Esophagus muscularis mucosa (tissue), 4 donors: ENCODE data around the gene CYSTM1. TPM values are rescaled to one million over a fixed set of nuclear protein-coding genes. Genes with fewer than 3 reads are reported as not detected.
A peak's percentile ranks its signal among the peaks of the same experiment; 100 is the strongest.

Experiments
- DNase-seq: peaks from one replicate; pipeline ENCODE4 v3.0.0-alpha.2; 2017; ENCODE audit errors: extremely low spot score
- H3K27ac ChIP-seq, 4 donors: fragments of 200-600 bp; sonication (generic); replicated peaks in 1 of 4; 1 replicate in 3 of 4; 2 replicates in 1 of 4; pipeline ENCODE4 v1.5.1; 2016 to 2019; ENCODE audit warnings: mild to moderate bottlenecking in 1 of 4
- H3K27me3 ChIP-seq, 4 donors: fragments of 200-600 bp; sonication (generic); one replicate each; pipeline versions ENCODE4 v1.5.1 to v1.6.0; 2016 to 2019
- H3K36me3 ChIP-seq, 4 donors: fragments of 200-600 bp; sonication (generic); one replicate each; pipeline ENCODE4 v1.5.1; 2016 to 2019
- H3K4me1 ChIP-seq, 4 donors: fragments of 200-600 bp; sonication (generic); one replicate each; pipeline ENCODE4 v1.5.1; 2016 to 2019
- H3K4me3 ChIP-seq, 4 donors: fragments of 200-600 bp; sonication (generic); 1 replicate in 2 of 4; 2 replicates in 2 of 4; pipeline ENCODE4 v1.5.1; 2016 to 2019; ENCODE audit warnings: mild to moderate bottlenecking in 4 of 4, moderate library complexity in 1 of 4
- H3K9me3 ChIP-seq, 4 donors: fragments of 200-600 bp; sonication (generic); 1 replicate in 3 of 4; 2 replicates in 1 of 4; pipeline ENCODE4 v1.5.1; 2016 to 2019
- CTCF ChIP-seq, 3 experiments: fragments of 200-600 bp in 2 of 3; fragments of 450-650 bp in 1 of 3; sonication (generic) in 2 of 3; IDR thresholded peaks; one replicate each; pipeline ENCODE4 v1.5.1; 2017 to 2019; ENCODE audit warnings: antibody characterized with exemption in 3 of 3, mild to moderate bottlenecking in 2 of 3, moderate library complexity in 1 of 3
- EP300 ChIP-seq: sonication (generic); formaldehyde crosslinking; IDR thresholded peaks from one replicate; pipeline ENCODE4 v1.6.1; 2017; ENCODE audit warnings: antibody characterized with exemption
- POLR2A ChIP-seq: fragments of 450-650 bp; IDR thresholded peaks from one replicate; pipeline ENCODE4 v1.6.1; 2017; ENCODE audit warnings: antibody characterized with exemption, moderate library complexity, mild to moderate bottlenecking, low read depth
- POLR2AphosphoS5 ChIP-seq, 2 donors: sonication (generic); formaldehyde crosslinking; IDR thresholded peaks; one replicate each; pipeline ENCODE4 v1.6.1; 2017; ENCODE audit warnings: antibody characterized with exemption in 2 of 2
- WGBS: methylation state at CpG from one replicate; pipeline ENCODE4 v1.1.5; 2018; 5-methylcytosine and 5-hydroxymethylcytosine counted together
- intact Hi-C: fragments of 100-400 bp; cut with DNase I; formaldehyde crosslinking; loops from one replicate; pipeline ENCODE4 v1.15.1; 2023
- total RNA-seq, 4 donors: library from RNA; depleted of rRNA; stranded (reverse); fragments of >200 nt; gene quantifications; one replicate each; pipeline versions ENCODE4 v1.1.0 to v1.2.1, GENCODE V29; 2016

The CYSTM1 gene
- total RNA-seq, 4 donors from 2014 or later, result 54.0 to 81.0 (median 67.8) TPM

GRCh38 chr5:140130949-140131733, 43.8 kb upstream of the CYSTM1 start:
- Histone ChIP-seq H3K27me3 (no peaks in the 10 kb centered on the region), H3K27ac (no peak overlapping the region), H3K4me1 (peaks cover 20 to 34% (median 26%) of the 10 kb centered on the region in 4 donors), H3K4me3 (no peak overlapping the region), H3K36me3 (no peaks in the 10 kb centered on the region), H3K9me3 (no peaks in the 10 kb centered on the region)
- intact Hi-C loops, result no loop called here
- no peak for DNase-seq
- no peak for TF ChIP-seq POLR2AphosphoS5 (IDR thresholded peaks at IDR 0.05)
- TF ChIP-seq EP300, result no peak
- TF ChIP-seq POLR2A, result no peak
- TF ChIP-seq CTCF (IDR thresholded peaks at IDR 0.05), result no peak
- WGBS, result 81% methylated on average over 5 of the region's 5 CpGs

GRCh38 chr5:140131967-140132409, 43.0 kb upstream of the CYSTM1 start:
- WGBS, result 44% methylated on average over 3 of the region's 3 CpGs
- no peak overlapping the region for H3K27ac ChIP-seq

GRCh38 chr5:140133514-140134167, 41.3 kb upstream of the CYSTM1 start:
- intact Hi-C loops, result no loop called here
- no peaks in the 10 kb centered on the region for H3K27me3 ChIP-seq
- H3K4me1 ChIP-seq, result peaks cover 21 to 29% (median 25%) of the 10 kb centered on the region in 4 donors
- WGBS, result 87% methylated on average over 4 of the region's 4 CpGs
- H3K27ac ChIP-seq, result no peak overlapping the region
- TF ChIP-seq CTCF (IDR thresholded peaks at IDR 0.05), result no peak
- no peak for TF ChIP-seq POLR2AphosphoS5 (IDR thresholded peaks at IDR 0.05)
- no peak for TF ChIP-seq POLR2A
- no peak for TF ChIP-seq EP300
- H3K9me3 ChIP-seq, result no peaks in the 10 kb centered on the region
- peak; percentile 62 for DNase-seq
- no peak overlapping the region for H3K4me3 ChIP-seq
- H3K36me3 ChIP-seq, result no peaks in the 10 kb centered on the region

More at GRCh38 chr5:140131967-140132409, 43.0 kb upstream of the CYSTM1 start:
- H3K4me1 ChIP-seq, result peaks cover 21 to 32% (median 25%) of the 10 kb centered on the region in 4 donors
- no peak for TF ChIP-seq EP300
- no peak for TF ChIP-seq CTCF (IDR thresholded peaks at IDR 0.05)
- no peak for TF ChIP-seq POLR2AphosphoS5 (IDR thresholded peaks at IDR 0.05)
- no peak for TF ChIP-seq POLR2A
- H3K9me3 ChIP-seq, result no peaks in the 10 kb centered on the region
- intact Hi-C loops, result no loop called here
- H3K4me3 ChIP-seq, result no peak overlapping the region
- peak; percentile 90 for DNase-seq
- no peaks in the 10 kb centered on the region for H3K27me3 ChIP-seq
- no peaks in the 10 kb centered on the region for H3K36me3 ChIP-seq

GRCh38 chr5:140134277-140134935, 40.6 kb upstream of the CYSTM1 start:
- Histone ChIP-seq H3K27ac (no peak overlapping the region), H3K4me1 (peaks cover 21 to 29% (median 25%) of the 10 kb centered on the region in 4 donors), H3K27me3 (no peaks in the 10 kb centered on the region), H3K4me3 (no peak overlapping the region), H3K36me3 (no peaks in the 10 kb centered on the region), H3K9me3 (no peaks in the 10 kb centered on the region)
- DNase-seq, result no peak
- TF ChIP-seq POLR2A (no peak), POLR2AphosphoS5 (IDR thresholded peaks at IDR 0.05) (no peak), CTCF (IDR thresholded peaks at IDR 0.05) (no peak), EP300 (no peak)
- intact Hi-C loops, result no loop called here
- WGBS, result 94% methylated on average over 2 of the region's 2 CpGs
